NCI-H446 treated with DMSO at 0.1 percent for 48 hours (cell line): ENCODE results near the gene SSNA1.
A peak's percentile ranks its signal among the peaks of the same experiment; 100 is the strongest.

ENCODE experiments used
- DNase-seq: peaks from one replicate; lab custom pipeline; 2025; lab: John Stamatoyannopoulos, UW

The SSNA1 gene

GRCh38 chr9:137201205-137201868 lies 12.9 kb downstream of the SSNA1 start:
- DNase-seq, result no peak

GRCh38 chr9:137202966-137203365 lies 14.5 kb downstream of the SSNA1 start:
- DNase-seq, result no peak

GRCh38 chr9:137204731-137205125 lies 16.3 kb downstream of the SSNA1 start:
- DNase-seq, result no peak

- peak; percentile 4 for DNase-seq
These were observed 16.9 kb downstream of the SSNA1 start, which contains the start of the genes NDOR1 and TMEM203 for GRCh38 chr9:137205126-137206069. TSS of gene NDOR1 (plus strand) at chr9:137205700. CDS start at chr9:137205778, 78 bp downstream. TSS of gene TMEM203 (minus strand) at chr9:137205648. CDS start at chr9:137205414, 234 bp downstream.

- no peak for DNase-seq
These were observed 18.1 kb downstream of the SSNA1 start for GRCh38 chr9:137206602-137207001.

- no peak for DNase-seq
These were observed 23.1 kb downstream of the SSNA1 start for GRCh38 chr9:137211532-137211931.

- DNase-seq, result no peak
These were observed 24.0 kb downstream of the SSNA1 start for GRCh38 chr9:137212520-137212919.

- DNase-seq, result no peak
These were observed 24.9 kb downstream of the SSNA1 start for GRCh38 chr9:137213160-137214060.

GRCh38 chr9:137214620-137215019 lies 26.1 kb downstream of the SSNA1 start:
- no peak for DNase-seq

- DNase-seq, result no peak
These were observed 26.9 kb downstream of the SSNA1 start for GRCh38 chr9:137215196-137215986.

- no peak for DNase-seq
These were observed 27.9 kb downstream of the SSNA1 start for GRCh38 chr9:137216188-137216965.

GRCh38 chr9:137217276-137218211 lies 29.1 kb downstream of the SSNA1 start:
- DNase-seq, result no peak

- DNase-seq, result no peak
These were observed 29.8 kb downstream of the SSNA1 start for GRCh38 chr9:137218212-137218753.

- DNase-seq, result no peak
These were observed 30.3 kb downstream of the SSNA1 start for GRCh38 chr9:137218754-137219271.

GRCh38 chr9:137219757-137220316 lies 31.4 kb downstream of the SSNA1 start:
- DNase-seq, result no peak

- DNase-seq, result no peak
These were observed 32.0 kb downstream of the SSNA1 start for GRCh38 chr9:137220317-137221094.

GRCh38 chr9:137221095-137221505 lies 32.6 kb downstream of the SSNA1 start:
- no peak for DNase-seq
